ENCODE results near the gene CLMP. TPM values are rescaled to one million over a fixed set of nuclear protein-coding genes. Genes with fewer than 3 reads are reported as not detected.

CLMP gene
- total RNA-seq, 3 donors from 2014 or later (not counting 1 experiment from before 2014, with no cell fraction given), result 0.07 to 0.45 TPM; not detected in 1

- Mint-ChIP-seq H3K9me3 (no peaks in the 10 kb centered on the region), H3K36me3 (no peaks in the 10 kb centered on the region), H3K27ac (no peak overlapping the region), H3K4me1 (peaks cover 1 to 2% of the 10 kb centered on the region in 2 donors), H3K27me3 (ENCODE audit: low read depth in 2 of 2) (peaks cover 12 to 35% of the 10 kb centered on the region in 2 donors), H3K4me3 (no peak overlapping the region)
- ATAC-seq, result no peak
- DNase-seq, result no peak
- Histone ChIP-seq H3K9me3 (ENCODE audit: control insufficient read depth, insufficient read depth, low read length) (no peaks in the 10 kb centered on the region), H3K36me3 (ENCODE audit: control insufficient read depth, insufficient read depth, low read length) (no peaks in the 10 kb centered on the region), H3K4me1 (ENCODE audit: control insufficient read depth, insufficient read depth, low read length) (no peaks in the 10 kb centered on the region), H3K4me3 (ENCODE audit: low read length) (no peak overlapping the region), H3K27ac (ENCODE audit: low read length) (no peak overlapping the region), H3K27me3 (ENCODE audit: control insufficient read depth, insufficient read depth, low read length) (no peaks in the 10 kb centered on the region)
- TF ChIP-seq, protein P1, sequence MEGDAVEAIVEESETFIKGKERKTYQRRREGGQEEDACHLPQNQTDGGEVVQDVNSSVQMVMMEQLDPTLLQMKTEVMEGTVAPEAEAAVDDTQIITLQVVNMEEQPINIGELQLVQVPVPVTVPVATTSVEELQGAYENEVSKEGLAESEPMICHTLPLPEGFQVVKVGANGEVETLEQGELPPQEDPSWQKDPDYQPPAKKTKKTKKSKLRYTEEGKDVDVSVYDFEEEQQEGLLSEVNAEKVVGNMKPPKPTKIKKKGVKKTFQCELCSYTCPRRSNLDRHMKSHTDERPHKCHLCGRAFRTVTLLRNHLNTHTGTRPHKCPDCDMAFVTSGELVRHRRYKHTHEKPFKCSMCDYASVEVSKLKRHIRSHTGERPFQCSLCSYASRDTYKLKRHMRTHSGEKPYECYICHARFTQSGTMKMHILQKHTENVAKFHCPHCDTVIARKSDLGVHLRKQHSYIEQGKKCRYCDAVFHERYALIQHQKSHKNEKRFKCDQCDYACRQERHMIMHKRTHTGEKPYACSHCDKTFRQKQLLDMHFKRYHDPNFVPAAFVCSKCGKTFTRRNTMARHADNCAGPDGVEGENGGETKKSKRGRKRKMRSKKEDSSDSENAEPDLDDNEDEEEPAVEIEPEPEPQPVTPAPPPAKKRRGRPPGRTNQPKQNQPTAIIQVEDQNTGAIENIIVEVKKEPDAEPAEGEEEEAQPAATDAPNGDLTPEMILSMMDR (IDR thresholded peaks at IDR 0.05), result no peak
- whole genome bisulfite sequencing (ENCODE audit: insufficient coverage), result 87% methylated on average over 10 of the region's 10 CpGs
- intact Hi-C loops (cut with micrococcal nuclease), result no loop called here
These were observed 13.1 kb downstream of the CLMP start for GRCh38 chr11:123181767-123182500.

- Mint-ChIP-seq H3K27ac (no peak overlapping the region), H3K9me3 (no peaks in the 10 kb centered on the region), H3K4me3 (no peak overlapping the region), H3K27me3 (ENCODE audit: low read depth in 2 of 2) (peaks cover 15 to 33% of the 10 kb centered on the region in 2 donors), H3K36me3 (no peaks in the 10 kb centered on the region), H3K4me1 (peaks cover 6 to 7% of the 10 kb centered on the region in 2 donors)
- Histone ChIP-seq H3K4me1 (ENCODE audit: control insufficient read depth, insufficient read depth, low read length) (no peaks in the 10 kb centered on the region), H3K27me3 (ENCODE audit: control insufficient read depth, insufficient read depth, low read length) (no peaks in the 10 kb centered on the region), H3K9me3 (ENCODE audit: control insufficient read depth, insufficient read depth, low read length) (no peaks in the 10 kb centered on the region), H3K27ac (ENCODE audit: low read length) (no peak overlapping the region), H3K36me3 (ENCODE audit: control insufficient read depth, insufficient read depth, low read length) (no peaks in the 10 kb centered on the region), H3K4me3 (ENCODE audit: low read length) (no peak overlapping the region)
- intact Hi-C loops (cut with micrococcal nuclease), result no loop called here
- over 99% methylated on average over 4 of the region's 4 CpGs for WGBS (ENCODE audit: insufficient coverage)
- ATAC-seq (no peak), DNase-seq (no peak)
- TF ChIP-seq, protein P1 (IDR thresholded peaks at IDR 0.05), result no peak
These were observed 14.0 kb downstream of the CLMP start for GRCh38 chr11:123181075-123181474.

DNA sequence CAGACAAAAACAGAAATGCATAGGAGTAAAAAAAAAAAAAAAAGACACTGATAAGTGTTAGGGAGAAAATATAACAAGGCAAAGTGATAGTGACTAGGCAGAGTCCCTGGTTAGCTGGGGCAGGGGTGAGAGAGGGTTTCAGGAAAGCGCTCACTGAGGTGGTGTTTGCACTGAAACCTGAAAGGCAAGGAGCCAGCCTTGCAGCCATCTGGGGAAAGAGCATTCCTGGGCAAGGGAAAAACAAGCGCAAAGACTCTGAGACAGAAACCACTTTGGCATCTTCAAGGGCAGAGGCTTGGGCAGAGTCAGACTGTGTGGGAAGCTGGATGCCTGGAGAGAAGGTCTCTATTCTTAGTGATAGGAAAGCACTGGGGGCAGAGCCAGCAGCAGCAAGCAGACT is 14.5 kb downstream of the CLMP start:
- Mint-ChIP-seq H3K4me1 (peaks cover 6 to 7% of the 10 kb centered on the region in 2 donors), H3K36me3 (no peaks in the 10 kb centered on the region), H3K4me3 (no peak overlapping the region), H3K9me3 (no peaks in the 10 kb centered on the region), H3K27ac (no peak overlapping the region), H3K27me3 (ENCODE audit: low read depth in 2 of 2) (peaks cover 15 to 33% of the 10 kb centered on the region in 2 donors)
- DNase-seq (no peak), ATAC-seq (no peak)
- Histone ChIP-seq H3K4me3 (ENCODE audit: low read length) (no peak overlapping the region), H3K9me3 (ENCODE audit: control insufficient read depth, insufficient read depth, low read length) (no peaks in the 10 kb centered on the region), H3K27ac (ENCODE audit: low read length) (no peak overlapping the region), H3K4me1 (ENCODE audit: control insufficient read depth, insufficient read depth, low read length) (no peaks in the 10 kb centered on the region), H3K36me3 (ENCODE audit: control insufficient read depth, insufficient read depth, low read length) (no peaks in the 10 kb centered on the region), H3K27me3 (ENCODE audit: control insufficient read depth, insufficient read depth, low read length) (no peaks in the 10 kb centered on the region)
- TF ChIP-seq, protein P1 (IDR thresholded peaks at IDR 0.05), result no peak
- 99% methylated on average over 2 of the region's 2 CpGs for WGBS (ENCODE audit: insufficient coverage)
- intact Hi-C loops (cut with micrococcal nuclease), result no loop called here

GRCh38 chr11:123180166-123180565 is 14.9 kb downstream of the CLMP start:
- Histone ChIP-seq H3K9me3 (ENCODE audit: control insufficient read depth, insufficient read depth, low read length) (no peaks in the 10 kb centered on the region), H3K4me1 (ENCODE audit: control insufficient read depth, insufficient read depth, low read length) (no peaks in the 10 kb centered on the region), H3K27me3 (ENCODE audit: control insufficient read depth, insufficient read depth, low read length) (no peaks in the 10 kb centered on the region), H3K36me3 (ENCODE audit: control insufficient read depth, insufficient read depth, low read length) (no peaks in the 10 kb centered on the region), H3K27ac (ENCODE audit: low read length) (no peak overlapping the region), H3K4me3 (ENCODE audit: low read length) (no peak overlapping the region)
- ATAC-seq (no peak), DNase-seq (no peak)
- Mint-ChIP-seq H3K27ac (no peak overlapping the region), H3K4me3 (no peak overlapping the region), H3K27me3 (ENCODE audit: low read depth in 2 of 2) (peaks cover 15 to 30% of the 10 kb centered on the region in 2 donors), H3K9me3 (no peaks in the 10 kb centered on the region), H3K4me1 (peaks cover 6 to 7% of the 10 kb centered on the region in 2 donors), H3K36me3 (no peaks in the 10 kb centered on the region)
- intact Hi-C loops (cut with micrococcal nuclease), result no loop called here
- 77% methylated on average over 5 of the region's 5 CpGs for WGBS (ENCODE audit: insufficient coverage)
- TF ChIP-seq, protein P1 (IDR thresholded peaks at IDR 0.05), result no peak

All from natural killer cell (primary cell).